HepG2 (cell line): Measurements from ENCODE around the gene RAB40C. TPM values are rescaled to one million over a fixed set of nuclear protein-coding genes. Genes with fewer than 3 reads are reported as not detected.

Source experiments
- ARID5B ChIP-seq: IDR thresholded peaks from 2 replicates; pipeline ENCODE4 v1.4.0; 2020; ENCODE audit warnings: mild to moderate bottlenecking, missing genetic modification reagents
- GABPB1 ChIP-seq: IDR thresholded peaks from 2 replicates; pipeline ENCODE4 v1.6.1; 2016; ENCODE audit warnings: mild to moderate bottlenecking, missing genetic modification reagents, moderate library complexity, missing compliant biosample characterization
- GATA4 ChIP-seq: sonication (generic); IDR thresholded peaks from 2 replicates; pipeline ENCODE4 v1.6.1; 2016; ENCODE audit warnings: antibody characterized with exemption, low read depth, borderline replicate concordance
- POLR2G ChIP-seq: fragments of 200-400 bp; formaldehyde crosslinking; IDR thresholded peaks from 2 replicates; pipeline ENCODE4 v1.6.1; 2018; ENCODE audit warnings: mild to moderate bottlenecking, low read depth, low read length, moderate library complexity
- RXRA ChIP-seq: sonication (generic); formaldehyde crosslinking; IDR thresholded peaks from 2 replicates; pipeline ENCODE4 v1.5.1; 2020; ENCODE audit warnings: missing genetic modification reagents
- ZBTB7B ChIP-seq: sonication (generic); formaldehyde crosslinking; IDR thresholded peaks from 2 replicates; pipeline ENCODE4 v1.4.0; 2020; ENCODE audit warnings: missing genetic modification reagents
- ZFP91 ChIP-seq: sonication (generic); formaldehyde crosslinking; IDR thresholded peaks from 2 replicates; pipeline ENCODE4 v1.9.0; 2022; ENCODE audit warnings: missing genetic modification reagents, mild to moderate bottlenecking, borderline replicate concordance
- ZNF292 ChIP-seq: sonication (generic); formaldehyde crosslinking; IDR thresholded peaks from 2 replicates; pipeline ENCODE4 v1.8.1; 2022; ENCODE audit warnings: mild to moderate bottlenecking, low read depth, missing genetic modification reagents, borderline replicate concordance
- ZNF335 ChIP-seq: sonication (generic); formaldehyde crosslinking; IDR thresholded peaks from 2 replicates; pipeline ENCODE4 v1.4.0; 2020; ENCODE audit warnings: missing genetic modification reagents
- ZNF609 ChIP-seq: sonication (generic); formaldehyde crosslinking; IDR thresholded peaks from 2 replicates; pipeline ENCODE4 v1.4.0; 2020; ENCODE audit warnings: mild to moderate bottlenecking, missing genetic modification reagents, borderline replicate concordance
- ZNF672 ChIP-seq: sonication (generic); formaldehyde crosslinking; IDR thresholded peaks from 2 replicates; pipeline ENCODE4 v1.8.1; 2022; ENCODE audit warnings: missing genetic modification reagents
- ZNF687 ChIP-seq: sonication (generic); formaldehyde crosslinking; IDR thresholded peaks from 2 replicates; pipeline ENCODE4 v1.5.1; 2020; ENCODE audit warnings: mild to moderate bottlenecking, missing genetic modification reagents, moderate library complexity
- ZNF879 ChIP-seq: sonication (generic); formaldehyde crosslinking; IDR thresholded peaks from 2 replicates; pipeline ENCODE4 v1.8.1; 2023; ENCODE audit warnings: missing genetic modification reagents
- polyA plus RNA-seq, 8 experiments: library from polyadenylated mRNA; depleted of rRNA in 3 of 8; stranded (reverse) in 7 of 8; unstranded in 1 of 8; fragments of >200 nt; fragmentation: Illumina TruSeq in 4 of 8; extraction: Trizol in 4 of 8; gene quantifications; 2 replicates each; pipeline versions ENCODE4 v1.2.1 to v1.2.3, GENCODE V29; 2011 to 2016; ENCODE audit warnings: low read depth in 4 of 8, missing spikeins in 1 of 8, mixed read lengths in 1 of 8; ENCODE audit not compliant: insufficient read depth in 1 of 8
- total RNA-seq, 5 experiments: library from RNA; depleted of rRNA; stranded (reverse); fragments of >200 nt; fragmentation: Illumina TruSeq; extraction: Trizol; gene quantifications; 2 replicates each; pipeline ENCODE4 v1.2.3, GENCODE V29; 2016; ENCODE audit warnings: low read depth in 1 of 5

Gene RAB40C
- total and polyA plus RNA-seq, 2 of the 13 experiments (the other 11 are each of a cell fraction or from before 2014, with no cell fraction given): 7.7 to 11.5 TPM

GRCh38 chr16:569445-570254, 20.2 kb upstream of the RAB40C start, which contains the start of gene PIGQ (continued):
- TF ChIP-seq ZNF609 (CRISPR knock-in tag) (no peak), ZNF292 (CRISPR knock-in tag) (no peak), GATA4 (no peak), ZNF335 (no peak), ZNF672 (CRISPR knock-in tag) (no peak), ARID5B (CRISPR knock-in tag) (no peak), ZNF687 (CRISPR knock-in tag) (peak; percentile 36; the same call in 1 of the 2 replicates), RXRA (CRISPR knock-in tag) (peak; percentile 20; the same call in 1 of the 2 replicates), GABPB1 (CRISPR knock-in tag) (peak; percentile 86), POLR2G (peak; percentile 45; the same call in 1 of the 2 replicates), ZFP91 (CRISPR knock-in tag) (no peak), ZNF879 (no peak), ZBTB7B (CRISPR knock-in tag) (no peak)
